ENCODE results near the gene HNRNPA2B1.

DNA sequence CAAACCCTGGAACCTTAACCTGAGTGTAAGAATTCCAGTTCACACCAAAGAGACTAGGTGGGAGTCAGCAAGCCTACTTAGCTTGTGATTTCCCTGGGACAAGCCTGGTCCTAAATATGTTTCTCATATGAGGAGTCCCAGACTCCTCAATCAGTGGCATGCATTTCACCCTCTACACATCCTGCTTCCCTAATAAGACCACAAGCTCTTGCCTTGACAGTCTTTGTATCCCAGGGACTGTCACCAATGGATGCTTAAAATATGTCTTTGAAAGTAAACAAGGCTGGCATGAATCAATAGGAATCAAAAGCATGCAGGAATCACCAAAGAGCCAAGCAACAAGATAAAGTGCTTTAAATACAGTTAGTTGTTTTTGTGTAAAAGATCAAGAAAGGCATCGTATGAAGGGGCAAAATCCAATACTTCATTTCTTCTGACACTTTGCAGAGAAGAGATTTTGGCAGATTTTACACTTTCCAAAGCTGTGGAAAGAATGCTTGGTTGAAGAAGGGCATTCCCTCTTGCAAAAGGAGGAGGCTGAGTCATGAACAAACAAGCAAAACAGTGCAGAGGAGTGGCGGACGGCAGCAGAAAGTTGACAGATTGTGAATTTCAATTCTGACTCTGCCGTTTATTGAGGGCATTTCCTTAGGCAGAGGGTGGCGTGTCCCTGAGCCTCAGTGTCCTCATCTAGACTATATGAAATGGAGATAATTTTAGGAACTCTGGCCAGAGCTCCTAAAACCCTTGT is 57.1 kb downstream of the HNRNPA2B1 start:
- TF ChIP-seq, protein P1, sequence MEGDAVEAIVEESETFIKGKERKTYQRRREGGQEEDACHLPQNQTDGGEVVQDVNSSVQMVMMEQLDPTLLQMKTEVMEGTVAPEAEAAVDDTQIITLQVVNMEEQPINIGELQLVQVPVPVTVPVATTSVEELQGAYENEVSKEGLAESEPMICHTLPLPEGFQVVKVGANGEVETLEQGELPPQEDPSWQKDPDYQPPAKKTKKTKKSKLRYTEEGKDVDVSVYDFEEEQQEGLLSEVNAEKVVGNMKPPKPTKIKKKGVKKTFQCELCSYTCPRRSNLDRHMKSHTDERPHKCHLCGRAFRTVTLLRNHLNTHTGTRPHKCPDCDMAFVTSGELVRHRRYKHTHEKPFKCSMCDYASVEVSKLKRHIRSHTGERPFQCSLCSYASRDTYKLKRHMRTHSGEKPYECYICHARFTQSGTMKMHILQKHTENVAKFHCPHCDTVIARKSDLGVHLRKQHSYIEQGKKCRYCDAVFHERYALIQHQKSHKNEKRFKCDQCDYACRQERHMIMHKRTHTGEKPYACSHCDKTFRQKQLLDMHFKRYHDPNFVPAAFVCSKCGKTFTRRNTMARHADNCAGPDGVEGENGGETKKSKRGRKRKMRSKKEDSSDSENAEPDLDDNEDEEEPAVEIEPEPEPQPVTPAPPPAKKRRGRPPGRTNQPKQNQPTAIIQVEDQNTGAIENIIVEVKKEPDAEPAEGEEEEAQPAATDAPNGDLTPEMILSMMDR (IDR thresholded peaks at IDR 0.05; ENCODE audit: insufficient read depth, low read length, poor library complexity, severe bottlenecking): no peak
- no peak for TF ChIP-seq EZH2phosphoT487 (conservative IDR thresholded peaks at IDR 0.05; ENCODE audit: low read length)

All from SU-DHL-6 (cell line).